Large intestine (tissue), 3 donors: ENCODE results near the gene ACSL3. TPM values are rescaled to one million over a fixed set of nuclear protein-coding genes. Genes with fewer than 3 reads are reported as not detected.
"Not testable (repeated sequence)": the region's sequence is repeated elsewhere in the genome, so short reads cannot be mapped to it uniquely, and the experiment has no call there.

Experiments
- DNase-seq, 2 donors: peaks; one replicate each; pipeline versions ENCODE4 v3.0.0 to v3.0.0-alpha.2; 2013
- H3K27ac ChIP-seq: one replicate; pipeline ENCODE4 v1.5.1; 2013; ENCODE audit warnings: low read length
- H3K27me3 ChIP-seq: 2 replicates; pipeline ENCODE4 v1.6.1; 2013; ENCODE audit warnings: low read length; ENCODE audit not compliant: control insufficient read depth, insufficient read depth
- H3K36me3 ChIP-seq: 2 replicates; pipeline ENCODE4 v1.6.1; 2013; ENCODE audit warnings: low read length; ENCODE audit not compliant: control insufficient read depth, insufficient read depth
- H3K4me1 ChIP-seq: one replicate; pipeline ENCODE4 v1.6.1; 2013; ENCODE audit warnings: low read length; ENCODE audit not compliant: control insufficient read depth, insufficient read depth
- H3K4me3 ChIP-seq: one replicate; pipeline ENCODE4 v1.5.1; 2013; ENCODE audit warnings: low read length
- H3K9me3 ChIP-seq: one replicate; pipeline ENCODE4 v1.6.1; 2013; ENCODE audit warnings: mild to moderate bottlenecking, low read depth, low read length, moderate library complexity; ENCODE audit not compliant: control insufficient read depth
- WGBS: methylation state at CpG from one replicate; pipeline ENCODE4 v1.1.5; 2013; ENCODE audit warnings: low lambda C conversion rate; ENCODE audit not compliant: insufficient coverage; 5-methylcytosine and 5-hydroxymethylcytosine counted together
- polyA plus RNA-seq: library from polyadenylated mRNA; unstranded; fragments of 120-200 nt; gene quantifications from one replicate; pipeline ENCODE4 v1.2.1, GENCODE V29; 2013

The ACSL3 gene
- polyA plus RNA-seq, 1 donor: 34.8 TPM

DNA sequence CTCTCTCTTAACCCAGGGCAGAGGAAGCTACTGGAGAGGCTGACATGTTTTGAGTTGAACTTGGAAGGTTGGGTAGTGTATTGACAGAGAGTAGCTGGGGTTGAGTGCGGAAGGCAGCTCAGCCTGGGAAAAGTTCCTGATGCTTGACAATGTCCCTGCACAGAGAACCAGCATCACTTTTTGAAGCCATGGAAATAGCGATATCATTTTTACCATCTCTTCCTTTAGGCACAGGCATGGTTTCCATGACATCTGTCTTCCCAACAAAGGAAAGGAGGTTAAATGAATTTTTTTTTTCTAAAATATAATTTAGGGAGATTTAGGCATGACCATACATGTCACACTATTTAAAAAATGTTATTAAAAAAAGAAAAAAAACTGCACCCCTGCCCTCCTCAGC lies 112.9 kb downstream of the ACSL3 start:
- Histone ChIP-seq H3K4me1 (no peaks in the 10 kb centered on the region), H3K36me3 (no peaks in the 10 kb centered on the region), H3K27ac (no peak overlapping the region), H3K4me3 (no peak overlapping the region), H3K9me3 (no peaks in the 10 kb centered on the region), H3K27me3 (no peaks in the 10 kb centered on the region)
- WGBS: no CpG with 5 or more reads among the region's 2 CpGs
- DNase-seq: no peak

DNA sequence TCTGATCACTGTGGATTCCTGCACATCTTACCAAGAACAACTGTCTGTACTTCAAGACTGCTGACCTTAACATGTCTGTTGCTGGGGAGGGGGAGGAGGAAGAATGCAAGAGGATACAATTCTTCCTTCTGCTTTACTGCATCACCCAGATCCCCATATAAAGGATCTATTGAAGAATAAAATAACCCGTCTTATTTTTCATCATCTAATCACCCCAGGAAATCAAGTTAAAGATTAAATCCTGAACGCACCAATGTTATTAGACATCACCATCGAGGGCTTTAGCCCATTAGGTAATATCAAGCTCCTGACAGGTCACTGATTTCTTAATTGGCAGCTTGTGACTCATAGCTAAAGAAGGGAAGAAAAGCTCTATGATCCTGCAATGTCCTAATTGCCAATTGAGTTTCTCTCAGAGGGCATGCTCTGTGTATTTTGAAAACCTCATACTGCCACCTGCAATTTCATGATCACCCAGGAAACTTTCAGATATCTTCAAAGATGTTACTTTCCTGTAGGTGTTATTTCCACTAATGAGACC lies 115.8 kb downstream of the ACSL3 start:
- no peaks in the 10 kb centered on the region for H3K4me1 ChIP-seq
- H3K27me3 ChIP-seq: no peaks in the 10 kb centered on the region
- DNase-seq: no peak
- H3K27ac ChIP-seq: no peak overlapping the region
- no peaks in the 10 kb centered on the region for H3K9me3 ChIP-seq
- H3K36me3 ChIP-seq: no peaks in the 10 kb centered on the region
- H3K4me3 ChIP-seq: no peak overlapping the region
- 75% methylated on average over 2 of the region's 3 CpGs for WGBS

DNA sequence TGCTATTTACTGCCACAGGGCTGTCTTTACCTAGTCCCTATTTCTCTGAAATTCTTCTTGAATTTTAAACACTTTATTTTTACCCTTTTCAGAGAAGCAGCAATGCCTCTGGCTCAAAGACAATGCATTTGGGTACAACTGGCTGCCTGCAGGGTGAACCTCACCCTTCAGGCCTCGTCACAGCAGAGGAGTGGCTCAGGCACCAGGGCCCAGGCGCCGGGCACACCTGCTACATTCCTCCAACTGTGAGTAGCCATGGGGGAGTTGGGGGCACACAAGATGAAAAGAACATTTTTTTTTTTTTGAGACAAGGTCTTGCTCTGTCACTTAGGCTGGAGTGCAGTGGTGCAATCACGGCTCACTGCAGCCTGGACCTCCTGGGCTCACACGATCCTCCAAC lies 116.3 kb downstream of the ACSL3 start:
- no CpG with 5 or more reads among the region's 5 CpGs for WGBS
- H3K9me3 ChIP-seq: no peaks in the 10 kb centered on the region

GRCh38 chr2:222978850-222979249 lies 118.0 kb downstream of the ACSL3 start:
- no peak for DNase-seq
- no peak overlapping the region for H3K27ac ChIP-seq
- no peaks in the 10 kb centered on the region for H3K36me3 ChIP-seq
- H3K4me1 ChIP-seq: no peaks in the 10 kb centered on the region
- no peak overlapping the region for H3K4me3 ChIP-seq
- H3K9me3 ChIP-seq: no peaks in the 10 kb centered on the region
- no peaks in the 10 kb centered on the region for H3K27me3 ChIP-seq

More for the DNA sequence above, 116.3 kb downstream of the ACSL3 start:
- Histone ChIP-seq H3K36me3 (no peaks in the 10 kb centered on the region), H3K4me1 (no peaks in the 10 kb centered on the region), H3K27me3 (no peaks in the 10 kb centered on the region), H3K4me3 (no peak overlapping the region), H3K27ac (no peak overlapping the region)
- no peak for DNase-seq

- Histone ChIP-seq H3K27ac (no peak overlapping the region), H3K4me3 (no peak overlapping the region), H3K9me3 (no peaks in the 10 kb centered on the region), H3K4me1 (no peaks in the 10 kb centered on the region), H3K36me3 (no peaks in the 10 kb centered on the region), H3K27me3 (no peaks in the 10 kb centered on the region)
- no CpG with 5 or more reads among the region's 3 CpGs for WGBS
- DNase-seq: no peak
These were observed 118.6 kb downstream of the ACSL3 start for GRCh38 chr2:222979484-222979883.

- DNase-seq: no peak
- no peak overlapping the region for H3K27ac ChIP-seq
- H3K4me1 ChIP-seq: no peaks in the 10 kb centered on the region
- H3K36me3 ChIP-seq: no peaks in the 10 kb centered on the region
- H3K9me3 ChIP-seq: no peaks in the 10 kb centered on the region
- H3K27me3 ChIP-seq: no peaks in the 10 kb centered on the region
- WGBS: 71% methylated on average over 1 of the region's 8 CpGs
- H3K4me3 ChIP-seq: no peak overlapping the region
These were observed 121.4 kb downstream of the ACSL3 start for GRCh38 chr2:222982010-222982908.

- no peaks in the 10 kb centered on the region for H3K4me1 ChIP-seq
- no peak overlapping the region for H3K27ac ChIP-seq
- no CpG with 5 or more reads among the region's 3 CpGs for WGBS
- H3K27me3 ChIP-seq: no peaks in the 10 kb centered on the region
- H3K4me3 ChIP-seq: no peak overlapping the region
- DNase-seq: no peak
- no peaks in the 10 kb centered on the region for H3K9me3 ChIP-seq
- no peaks in the 10 kb centered on the region for H3K36me3 ChIP-seq
These were observed 122.1 kb downstream of the ACSL3 start for GRCh38 chr2:222982909-222983265.

GRCh38 chr2:222984908-222985307 lies 124.1 kb downstream of the ACSL3 start:
- DNase-seq: no peak
- Histone ChIP-seq H3K4me3 (no peak overlapping the region), H3K36me3 (no peaks in the 10 kb centered on the region), H3K9me3 (no peaks in the 10 kb centered on the region), H3K4me1 (no peaks in the 10 kb centered on the region), H3K27me3 (no peaks in the 10 kb centered on the region), H3K27ac (no peak overlapping the region)
- WGBS: no CpG with 5 or more reads among the region's 2 CpGs

- H3K4me1 ChIP-seq: no peaks in the 10 kb centered on the region
- H3K36me3 ChIP-seq: no peaks in the 10 kb centered on the region
- DNase-seq: no peak
- H3K9me3 ChIP-seq: no peaks in the 10 kb centered on the region
- no peak overlapping the region for H3K27ac ChIP-seq
- no peaks in the 10 kb centered on the region for H3K27me3 ChIP-seq
- no peak overlapping the region for H3K4me3 ChIP-seq
These were observed 128.6 kb downstream of the ACSL3 start for GRCh38 chr2:222989431-222989830.

- not testable (repeated sequence) for H3K4me1 ChIP-seq, H3K9me3 ChIP-seq, H3K27ac ChIP-seq, H3K36me3 ChIP-seq, H3K4me3 ChIP-seq, DNase-seq, H3K27me3 ChIP-seq
- no CpG with 5 or more reads among the region's 4 CpGs for WGBS
These were observed 129.4 kb downstream of the ACSL3 start for GRCh38 chr2:222990206-222990605.

- DNase-seq: no peak
- no peak overlapping the region for H3K4me3 ChIP-seq
- H3K27ac ChIP-seq: no peak overlapping the region
- no peaks in the 10 kb centered on the region for H3K27me3 ChIP-seq
- no peaks in the 10 kb centered on the region for H3K4me1 ChIP-seq
- no peaks in the 10 kb centered on the region for H3K36me3 ChIP-seq
- no peaks in the 10 kb centered on the region for H3K9me3 ChIP-seq
- no CpG with 5 or more reads among the region's 2 CpGs for WGBS
These were observed 131.3 kb downstream of the ACSL3 start for GRCh38 chr2:222992137-222992536.
